SK-N-MC (cell line): ENCODE data around the gene ESYT3.

ENCODE experiments used
- DNase-seq: peaks from one replicate; pipeline ENCODE4 v3.0.0-alpha.2; 2011; ENCODE audit warnings: low read depth, low spot score
- H3K27ac ChIP-seq: fragments of 200-600 bp; sonication (generic); 2 replicates; pipeline ENCODE4 v1.5.1; 2016; ENCODE audit warnings: mixed run types
- H3K36me3 ChIP-seq: fragments of 200-600 bp; sonication (generic); 2 replicates; pipeline ENCODE4 v1.6.1; 2017; ENCODE audit warnings: antibody characterized with exemption, low read length, mixed read lengths; ENCODE audit not compliant: insufficient read depth
- H3K4me3 ChIP-seq: fragments of 200-600 bp; sonication (generic); 2 replicates; pipeline ENCODE4 v1.5.1; 2016
- H3K9ac ChIP-seq: fragments of 200-600 bp; sonication (generic); 2 replicates; pipeline ENCODE4 v1.8.0; 2017; ENCODE audit warnings: mixed run types, mixed read lengths; ENCODE audit not compliant: insufficient read length
- H3K9me3 ChIP-seq: fragments of 200-600 bp; sonication (generic); 2 replicates; pipeline ENCODE4 v1.6.1; 2017; ENCODE audit warnings: low read depth, mild to moderate bottlenecking, antibody characterized with exemption, low read length, moderate library complexity, mixed read lengths
- EZH2 ChIP-seq: fragments of 200-600 bp; sonication (generic); IDR thresholded peaks from one replicate; pipeline ENCODE4 v1.6.1; 2017; ENCODE audit warnings: antibody characterized with exemption
- FOXP2 ChIP-seq: optimal IDR thresholded peaks from 2 replicates; pipeline ENCODE3; 2011; ENCODE audit warnings: mild to moderate bottlenecking, moderate library complexity; ENCODE audit not compliant: insufficient read depth; ENCODE audit errors: extremely low read length, control extremely low read depth
- POLR2AphosphoS5 ChIP-seq: IDR thresholded peaks from 2 replicates; pipeline ENCODE4 v1.6.1; 2012; ENCODE audit warnings: mild to moderate bottlenecking, low read depth, low read length, borderline replicate concordance

Gene ESYT3

DNA sequence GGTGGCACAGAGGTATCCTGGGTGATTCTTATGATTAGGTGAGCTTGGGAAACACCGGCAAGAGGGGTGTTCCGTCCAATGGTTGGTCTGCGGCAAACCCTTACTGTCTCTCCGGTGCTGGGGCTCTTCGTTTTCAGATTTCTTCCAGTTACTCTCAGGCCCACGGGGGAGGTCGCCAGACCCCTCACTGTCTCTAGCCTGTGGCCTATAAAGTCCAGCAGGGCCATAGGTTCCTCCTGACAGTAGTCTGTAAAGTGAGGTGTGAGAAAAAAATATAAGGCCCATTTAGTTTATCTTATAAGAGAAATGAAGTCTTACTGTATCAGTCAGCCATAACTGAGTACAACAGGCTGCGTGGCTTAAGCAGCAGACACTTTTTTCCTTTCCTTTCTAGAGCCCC lies 1.4 kb downstream of the ESYT3 start:
- TF ChIP-seq FOXP2 (no peak), EZH2 (no peak), POLR2AphosphoS5 (no peak)
- Histone ChIP-seq H3K36me3 (no peaks in the 10 kb centered on the region), H3K9me3 (no peaks in the 10 kb centered on the region), H3K9ac (no peak overlapping the region), H3K4me3 (no peak overlapping the region), H3K27ac (no peak overlapping the region)
- no peak for DNase-seq

DNA sequence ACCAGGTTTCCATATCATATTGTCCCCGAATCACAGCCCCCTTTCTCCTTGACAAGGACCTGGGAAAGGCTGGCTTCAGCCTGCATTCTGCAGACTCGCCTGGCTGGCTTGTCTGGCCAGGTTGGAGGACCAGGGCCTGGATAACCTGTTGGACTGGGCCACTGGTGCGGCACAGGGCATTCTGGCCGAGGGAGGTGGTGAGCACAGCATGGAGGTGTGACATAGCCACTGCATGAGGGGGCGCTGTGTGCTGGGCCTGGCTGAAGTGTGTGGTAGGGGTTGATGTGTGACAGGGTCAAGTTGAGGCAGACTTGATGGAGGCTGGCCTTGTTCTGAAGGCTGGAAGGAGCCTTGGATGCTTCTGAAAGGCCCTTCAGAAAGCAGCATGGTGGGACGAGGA lies 2.9 kb downstream of the ESYT3 start:
- DNase-seq: no peak
- Histone ChIP-seq H3K9me3 (no peaks in the 10 kb centered on the region), H3K36me3 (no peaks in the 10 kb centered on the region), H3K27ac (no peak overlapping the region), H3K4me3 (no peak overlapping the region), H3K9ac (no peak overlapping the region)
- TF ChIP-seq EZH2 (no peak), FOXP2 (no peak), POLR2AphosphoS5 (no peak)

DNA sequence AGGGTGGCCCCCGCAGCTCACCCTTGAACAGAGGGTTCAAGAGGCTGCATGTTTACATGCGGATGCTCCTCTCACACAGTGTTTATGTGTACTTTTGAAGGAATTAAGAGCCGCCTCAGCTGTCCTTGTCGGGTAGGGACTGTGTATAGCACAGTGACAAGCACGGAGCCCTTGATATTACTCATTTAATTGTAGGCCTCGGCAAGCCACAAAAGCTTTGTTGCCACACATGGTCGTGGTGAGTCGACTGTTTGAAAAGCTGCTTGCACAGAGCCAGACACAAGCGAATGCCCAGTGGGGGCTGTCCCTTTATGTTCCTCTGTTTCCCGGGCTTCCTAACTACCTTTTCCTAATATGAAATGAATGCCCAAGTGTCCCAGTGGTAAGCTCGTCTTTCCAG lies 4.5 kb downstream of the ESYT3 start:
- no peak overlapping the region for H3K4me3 ChIP-seq
- H3K9ac ChIP-seq: no peak overlapping the region
- TF ChIP-seq FOXP2 (no peak), EZH2 (no peak), POLR2AphosphoS5 (no peak)
- no peak for DNase-seq
- no peaks in the 10 kb centered on the region for H3K9me3 ChIP-seq
- H3K36me3 ChIP-seq: no peaks in the 10 kb centered on the region
- no peak overlapping the region for H3K27ac ChIP-seq

DNA sequence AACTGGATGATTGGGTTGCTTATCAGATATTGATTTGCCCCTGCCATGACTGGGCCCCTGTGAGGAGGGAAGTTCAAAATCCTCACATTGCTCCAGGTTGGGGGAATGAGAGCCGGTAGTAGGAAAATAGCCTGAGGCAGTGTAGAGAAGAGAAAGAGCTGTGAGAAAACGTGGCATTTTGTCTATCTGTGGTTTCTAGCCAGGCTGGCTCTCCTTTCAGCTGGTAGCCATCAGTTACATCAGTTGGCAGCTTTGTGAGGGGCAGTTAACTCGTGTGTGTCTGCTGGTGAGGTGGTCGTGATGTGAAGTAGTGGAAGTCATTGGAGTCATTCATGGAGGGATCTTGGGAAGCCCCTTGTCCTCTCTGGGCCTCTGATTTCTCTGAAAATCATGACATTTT lies 5.2 kb downstream of the ESYT3 start:
- H3K36me3 ChIP-seq: no peaks in the 10 kb centered on the region
- no peak for DNase-seq
- H3K4me3 ChIP-seq: no peak overlapping the region
- no peak overlapping the region for H3K27ac ChIP-seq
- H3K9ac ChIP-seq: no peak overlapping the region
- no peaks in the 10 kb centered on the region for H3K9me3 ChIP-seq
- no peak for TF ChIP-seq FOXP2
- TF ChIP-seq EZH2: no peak
- no peak for TF ChIP-seq POLR2AphosphoS5

DNA sequence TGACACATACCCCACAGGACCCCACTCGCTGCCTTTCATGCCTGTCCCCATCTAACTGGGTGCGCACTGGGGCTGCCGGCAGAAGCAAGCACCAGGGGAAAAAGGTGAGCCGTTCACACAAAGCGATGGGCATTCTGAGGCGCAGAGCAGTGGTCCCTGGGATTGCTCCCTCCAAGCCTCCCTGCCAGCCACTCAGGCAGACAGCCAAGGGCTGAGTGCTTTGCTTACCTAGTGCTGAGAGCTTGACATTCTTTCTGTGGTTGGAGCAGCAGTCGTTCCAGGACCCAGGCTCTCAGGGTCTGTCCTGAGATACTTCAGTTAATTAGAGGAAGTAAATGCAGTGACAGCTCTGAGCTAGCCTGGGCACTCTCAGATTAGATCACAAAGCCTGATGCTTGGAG lies 5.7 kb downstream of the ESYT3 start:
- no peaks in the 10 kb centered on the region for H3K36me3 ChIP-seq
- no peaks in the 10 kb centered on the region for H3K9me3 ChIP-seq
- DNase-seq: no peak
- no peak for TF ChIP-seq POLR2AphosphoS5
- no peak overlapping the region for H3K9ac ChIP-seq
- no peak overlapping the region for H3K27ac ChIP-seq
- H3K4me3 ChIP-seq: no peak overlapping the region

DNA sequence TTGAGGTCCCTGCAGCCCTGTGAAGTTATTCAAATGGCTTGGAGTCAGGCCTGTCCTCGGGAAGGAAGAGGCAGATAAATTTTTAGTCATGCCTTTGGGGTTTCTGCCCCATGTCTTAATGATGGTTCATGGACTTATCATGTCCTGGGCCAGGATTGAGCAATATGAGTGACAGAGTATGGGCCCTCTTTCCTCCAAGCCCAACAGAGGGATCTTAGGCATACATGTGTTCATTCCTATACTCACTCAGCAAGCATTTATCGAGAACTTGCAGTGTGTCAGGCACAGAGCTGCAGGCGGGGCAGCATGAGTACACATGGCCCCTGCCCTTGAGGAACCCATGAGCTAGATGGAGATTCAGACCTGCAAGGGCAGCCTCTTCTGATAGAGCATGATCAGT lies 6.2 kb downstream of the ESYT3 start:
- DNase-seq: no peak
- Histone ChIP-seq H3K4me3 (no peak overlapping the region), H3K9ac (no peak overlapping the region), H3K27ac (no peak overlapping the region), H3K9me3 (no peaks in the 10 kb centered on the region), H3K36me3 (no peaks in the 10 kb centered on the region)
- no peak for TF ChIP-seq EZH2
- TF ChIP-seq FOXP2: no peak
- no peak for TF ChIP-seq POLR2AphosphoS5

DNA sequence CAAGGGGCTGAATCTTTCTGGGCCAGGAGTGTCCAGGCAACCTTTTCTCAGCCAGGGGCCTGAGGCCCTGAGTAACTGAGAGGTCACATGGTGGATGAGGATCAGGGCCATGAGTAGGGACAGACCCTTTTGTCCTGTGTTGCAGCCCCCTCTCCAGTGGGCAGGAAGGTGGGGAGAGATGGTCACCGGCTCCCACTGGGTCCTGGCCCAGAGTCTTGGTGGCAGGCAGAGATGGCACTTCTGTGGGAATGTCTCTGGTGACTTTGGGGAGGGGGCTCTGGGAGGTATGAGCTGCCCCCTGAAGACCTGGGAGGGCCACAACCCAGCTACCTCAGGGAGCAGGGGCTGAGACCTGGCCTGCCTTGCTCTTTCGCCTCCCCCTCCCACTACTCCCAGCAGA lies 6.8 kb downstream of the ESYT3 start:
- Histone ChIP-seq H3K27ac (no peak overlapping the region), H3K36me3 (no peaks in the 10 kb centered on the region), H3K9me3 (no peaks in the 10 kb centered on the region), H3K9ac (no peak overlapping the region), H3K4me3 (no peak overlapping the region)
- TF ChIP-seq EZH2 (no peak), FOXP2 (no peak), POLR2AphosphoS5 (no peak)
- DNase-seq: no peak

DNA sequence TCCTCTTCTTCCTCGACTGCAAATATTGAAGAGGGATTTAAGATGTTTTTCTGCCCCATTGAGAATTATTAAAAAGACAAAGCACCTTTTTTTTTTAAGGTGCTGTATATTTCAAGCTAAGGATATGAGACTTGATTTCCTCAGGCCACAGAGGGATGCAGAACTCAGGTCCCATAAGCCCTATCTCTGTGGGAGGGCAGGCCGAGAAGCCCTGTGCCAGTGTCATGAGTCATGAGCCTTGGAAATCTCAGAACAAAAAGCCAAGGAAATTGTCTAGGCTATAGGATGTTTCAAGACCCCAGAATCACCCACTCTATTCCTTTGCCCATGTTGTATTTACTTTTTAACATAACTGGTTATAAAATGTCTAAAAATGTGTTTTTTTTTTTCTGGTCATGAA lies 7.3 kb downstream of the ESYT3 start:
- no peak for DNase-seq
- no peaks in the 10 kb centered on the region for H3K9me3 ChIP-seq
- TF ChIP-seq FOXP2 (no peak), EZH2 (no peak), POLR2AphosphoS5 (no peak)

DNA sequence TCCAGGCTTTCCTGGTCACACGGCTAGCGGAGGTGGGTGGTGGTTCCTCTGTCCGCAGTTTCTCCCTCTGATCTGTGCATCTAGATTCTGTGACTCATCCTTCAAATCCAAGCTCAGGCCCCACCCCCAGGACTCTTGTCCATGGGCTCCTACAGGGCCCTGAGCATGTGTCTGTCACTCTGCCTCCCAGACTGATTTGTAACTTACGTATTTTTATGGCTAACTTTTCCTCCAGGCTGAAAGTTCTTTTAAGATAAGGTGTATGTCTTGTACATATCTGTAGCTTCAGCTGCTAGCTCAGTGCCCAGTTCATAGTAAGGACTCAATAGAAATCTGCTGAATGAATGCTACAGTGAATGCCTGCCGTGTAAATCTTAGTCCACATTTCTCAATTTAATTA lies 8.0 kb downstream of the ESYT3 start:
- DNase-seq: no peak
- Histone ChIP-seq H3K9ac (no peak overlapping the region), H3K27ac (no peak overlapping the region), H3K36me3 (no peaks in the 10 kb centered on the region), H3K9me3 (no peaks in the 10 kb centered on the region), H3K4me3 (no peak overlapping the region)
- no peak for TF ChIP-seq EZH2
- TF ChIP-seq FOXP2: no peak
- no peak for TF ChIP-seq POLR2AphosphoS5

More for the DNA sequence above, 7.3 kb downstream of the ESYT3 start:
- Histone ChIP-seq H3K9ac (no peak overlapping the region), H3K36me3 (no peaks in the 10 kb centered on the region), H3K4me3 (no peak overlapping the region), H3K27ac (no peak overlapping the region)

DNA sequence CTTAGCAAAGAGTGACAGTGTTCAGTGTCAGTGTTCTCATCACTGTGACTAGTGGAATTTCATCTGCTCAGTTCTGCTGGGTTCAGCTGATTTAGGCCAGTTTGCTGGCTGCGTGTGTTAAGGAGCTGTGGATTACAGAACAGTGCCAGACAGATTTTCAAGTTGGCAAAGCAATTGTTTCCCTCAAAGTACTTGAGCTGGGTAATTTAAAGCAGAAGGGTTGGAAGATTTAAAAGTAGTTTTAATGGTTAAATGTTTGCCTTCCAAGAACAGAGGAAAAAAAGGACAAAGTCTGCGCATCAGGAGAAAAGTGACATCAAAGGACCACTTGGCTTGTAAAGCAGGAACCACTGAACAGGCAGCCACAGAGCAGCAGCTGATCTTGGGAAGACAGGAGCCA lies 8.7 kb downstream of the ESYT3 start:
- Histone ChIP-seq H3K27ac (no peak overlapping the region), H3K9ac (no peak overlapping the region), H3K36me3 (no peaks in the 10 kb centered on the region), H3K4me3 (no peak overlapping the region), H3K9me3 (no peaks in the 10 kb centered on the region)
- no peak for TF ChIP-seq FOXP2
- no peak for TF ChIP-seq EZH2
- TF ChIP-seq POLR2AphosphoS5: no peak
- no peak for DNase-seq
